ENCODE data around the gene APBA1.

Gene APBA1

DNA sequence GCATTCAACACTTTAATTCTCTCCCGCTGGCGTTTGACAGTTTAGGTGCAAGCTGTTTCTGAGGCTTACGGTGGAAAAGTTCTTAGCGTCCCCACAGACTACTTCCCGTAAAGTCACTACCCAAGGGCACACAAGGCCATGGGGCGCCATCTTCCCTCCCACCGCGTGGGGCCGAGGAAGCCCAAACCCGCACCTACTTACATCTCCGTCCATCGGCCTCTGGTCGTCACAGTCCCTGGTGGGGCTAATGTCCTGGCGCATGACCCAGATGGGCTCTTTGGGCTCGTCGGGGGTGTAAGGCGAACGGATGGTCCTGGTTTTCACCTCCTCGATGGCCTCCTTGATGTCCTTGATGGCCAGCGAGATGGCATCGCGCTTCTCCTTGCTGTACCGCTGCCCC lies 156.4 kb downstream of the APBA1 start:
- Histone ChIP-seq H3K36me3 (ENCODE audit: low read length) (no peaks in the 10 kb centered on the region), H3K9me3 (ENCODE audit: insufficient read depth, low read length) (no peaks in the 10 kb centered on the region), H3K4me3 (ENCODE audit: insufficient read depth, low read length, poor library complexity, severe bottlenecking) (no peak overlapping the region), H3K79me2 (ENCODE audit: insufficient read depth, low read length) (no peaks in the 10 kb centered on the region), H3K4me2 (ENCODE audit: low read depth, low read length, poor library complexity, severe bottlenecking) (no peak overlapping the region), H3K27me3 (ENCODE audit: low read length) (no peaks in the 10 kb centered on the region), H4K20me1 (ENCODE audit: low read depth, low read length) (no peaks in the 10 kb centered on the region), H3F3A (ENCODE audit: insufficient read depth) (no peaks in the 10 kb centered on the region), H2AFZ (ENCODE audit: low read depth, low read length, severe bottlenecking) (no peak overlapping the region), H3K27ac (ENCODE audit: low read depth, low read length) (no peak overlapping the region), H3K9me2 (replicated peaks; ENCODE audit: insufficient read depth, low read length) (no peaks in the 10 kb centered on the region), H3K9ac (ENCODE audit: low read length) (no peak overlapping the region)
- TF ChIP-seq EZH2phosphoT487 (conservative IDR thresholded peaks at IDR 0.05; ENCODE audit: low read length): no peak
- TF ChIP-seq, protein P1, sequence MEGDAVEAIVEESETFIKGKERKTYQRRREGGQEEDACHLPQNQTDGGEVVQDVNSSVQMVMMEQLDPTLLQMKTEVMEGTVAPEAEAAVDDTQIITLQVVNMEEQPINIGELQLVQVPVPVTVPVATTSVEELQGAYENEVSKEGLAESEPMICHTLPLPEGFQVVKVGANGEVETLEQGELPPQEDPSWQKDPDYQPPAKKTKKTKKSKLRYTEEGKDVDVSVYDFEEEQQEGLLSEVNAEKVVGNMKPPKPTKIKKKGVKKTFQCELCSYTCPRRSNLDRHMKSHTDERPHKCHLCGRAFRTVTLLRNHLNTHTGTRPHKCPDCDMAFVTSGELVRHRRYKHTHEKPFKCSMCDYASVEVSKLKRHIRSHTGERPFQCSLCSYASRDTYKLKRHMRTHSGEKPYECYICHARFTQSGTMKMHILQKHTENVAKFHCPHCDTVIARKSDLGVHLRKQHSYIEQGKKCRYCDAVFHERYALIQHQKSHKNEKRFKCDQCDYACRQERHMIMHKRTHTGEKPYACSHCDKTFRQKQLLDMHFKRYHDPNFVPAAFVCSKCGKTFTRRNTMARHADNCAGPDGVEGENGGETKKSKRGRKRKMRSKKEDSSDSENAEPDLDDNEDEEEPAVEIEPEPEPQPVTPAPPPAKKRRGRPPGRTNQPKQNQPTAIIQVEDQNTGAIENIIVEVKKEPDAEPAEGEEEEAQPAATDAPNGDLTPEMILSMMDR (IDR thresholded peaks at IDR 0.05; ENCODE audit: insufficient read depth, low read length, poor library complexity, severe bottlenecking): no peak

DNA sequence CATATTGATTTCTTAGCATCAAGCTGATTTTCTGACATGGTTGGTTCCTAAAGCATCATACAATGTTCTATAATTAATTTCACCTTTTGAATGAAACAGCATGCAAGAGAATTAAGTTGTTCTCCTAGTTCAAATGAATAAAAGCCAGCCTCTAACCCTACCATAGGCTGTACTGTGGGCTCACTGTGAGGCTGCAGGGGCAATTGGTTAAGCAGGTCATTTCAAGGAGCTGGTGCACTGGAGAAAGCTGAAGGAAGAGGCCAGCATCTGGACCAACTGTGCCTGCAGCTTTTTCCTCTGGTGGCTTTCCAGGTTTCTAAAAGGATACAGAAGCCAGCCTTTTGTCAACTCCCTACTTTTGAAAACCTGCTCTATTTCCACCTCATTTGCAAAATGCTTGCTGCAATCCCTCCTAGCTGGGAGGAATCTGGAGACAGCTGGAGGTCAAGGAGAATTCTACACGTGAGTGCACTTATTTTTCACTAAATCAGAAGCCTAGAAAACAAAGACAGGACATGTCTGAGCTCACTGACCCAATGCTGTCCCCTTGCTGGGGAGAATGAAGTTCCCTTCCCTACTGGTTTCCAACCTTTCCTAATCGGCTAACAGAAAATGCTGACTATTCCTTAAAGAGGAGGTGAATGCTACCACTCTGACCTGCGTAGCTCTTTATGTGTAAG lies 158.9 kb downstream of the APBA1 start:
- TF ChIP-seq, protein P1 (IDR thresholded peaks at IDR 0.05; ENCODE audit: insufficient read depth, low read length, poor library complexity, severe bottlenecking): no peak
- TF ChIP-seq EZH2phosphoT487 (conservative IDR thresholded peaks at IDR 0.05; ENCODE audit: low read length): no peak

DNA sequence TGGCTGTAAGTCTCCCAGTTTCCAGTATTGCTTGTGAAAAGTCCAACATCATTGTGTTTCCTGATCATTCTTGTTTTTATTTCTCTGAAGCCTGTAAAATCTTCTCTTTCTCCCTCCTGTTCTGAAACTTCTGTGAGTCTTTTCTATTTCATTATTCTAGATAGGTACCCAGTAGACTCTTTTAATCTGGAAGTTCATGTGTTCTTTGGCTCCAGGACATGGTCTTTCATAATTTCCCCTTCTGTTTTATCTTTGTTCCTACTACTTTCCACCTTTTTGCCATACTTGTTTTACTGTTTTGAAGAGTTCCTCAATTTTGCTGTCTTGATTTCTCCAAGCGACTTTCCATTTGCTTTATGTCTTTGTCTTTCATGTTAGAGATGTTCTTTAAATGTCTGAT lies 168.1 kb downstream of the APBA1 start:
- H3K79me2 ChIP-seq (ENCODE audit: insufficient read depth, low read length): no peaks in the 10 kb centered on the region
- no peak overlapping the region for H3K27ac ChIP-seq (ENCODE audit: low read depth, low read length)
- no peaks in the 10 kb centered on the region for H3F3A ChIP-seq (ENCODE audit: insufficient read depth)
- no peaks in the 10 kb centered on the region for H3K27me3 ChIP-seq (ENCODE audit: low read length)
- H3K9me3 ChIP-seq (ENCODE audit: insufficient read depth, low read length): no peaks in the 10 kb centered on the region
- no peak overlapping the region for H3K9ac ChIP-seq (ENCODE audit: low read length)
- H4K20me1 ChIP-seq (ENCODE audit: low read depth, low read length): no peaks in the 10 kb centered on the region
- no peak overlapping the region for H3K4me2 ChIP-seq (ENCODE audit: low read depth, low read length, poor library complexity, severe bottlenecking)
- no peak overlapping the region for H3K4me3 ChIP-seq (ENCODE audit: insufficient read depth, low read length, poor library complexity, severe bottlenecking)
- TF ChIP-seq, protein P1 (IDR thresholded peaks at IDR 0.05; ENCODE audit: insufficient read depth, low read length, poor library complexity, severe bottlenecking): no peak
- no peak for TF ChIP-seq EZH2phosphoT487 (conservative IDR thresholded peaks at IDR 0.05; ENCODE audit: low read length)
- H3K9me2 ChIP-seq (replicated peaks; ENCODE audit: insufficient read depth, low read length): no peaks in the 10 kb centered on the region
- H3K36me3 ChIP-seq (ENCODE audit: low read length): no peaks in the 10 kb centered on the region
- no peak overlapping the region for H2AFZ ChIP-seq (ENCODE audit: low read depth, low read length, severe bottlenecking)

More for the DNA sequence above, 158.9 kb downstream of the APBA1 start:
- H4K20me1 ChIP-seq (ENCODE audit: low read depth, low read length): no peaks in the 10 kb centered on the region
- H3K4me2 ChIP-seq (ENCODE audit: low read depth, low read length, poor library complexity, severe bottlenecking): no peak overlapping the region
- no peak overlapping the region for H3K4me3 ChIP-seq (ENCODE audit: insufficient read depth, low read length, poor library complexity, severe bottlenecking)
- no peaks in the 10 kb centered on the region for H3K9me3 ChIP-seq (ENCODE audit: insufficient read depth, low read length)
- no peaks in the 10 kb centered on the region for H3K79me2 ChIP-seq (ENCODE audit: insufficient read depth, low read length)
- no peak overlapping the region for H3K9ac ChIP-seq (ENCODE audit: low read length)
- no peaks in the 10 kb centered on the region for H3F3A ChIP-seq (ENCODE audit: insufficient read depth)
- no peak overlapping the region for H2AFZ ChIP-seq (ENCODE audit: low read depth, low read length, severe bottlenecking)
- H3K27ac ChIP-seq (ENCODE audit: low read depth, low read length): no peak overlapping the region
- no peaks in the 10 kb centered on the region for H3K9me2 ChIP-seq (replicated peaks; ENCODE audit: insufficient read depth, low read length)
- no peaks in the 10 kb centered on the region for H3K27me3 ChIP-seq (ENCODE audit: low read length)
- H3K36me3 ChIP-seq (ENCODE audit: low read length): no peaks in the 10 kb centered on the region

Data from SU-DHL-6 (cell line).